HCT116 (cell line): ENCODE measurements around the gene SLC6A6. TPM values are rescaled to one million over a fixed set of nuclear protein-coding genes. Genes with fewer than 3 reads are reported as not detected.

ENCODE experiments used
- ATAC-seq: fragments of 200-7000 bp; cut with Tn5 transposase; 2 replicates; pipeline ENCODE4 v1.9.1; 2020; ENCODE audit warnings: mild to moderate bottlenecking, moderate library complexity
- BruUV-seq: library from RNA; stranded (reverse); fragments of 400-500 nt; replicated peaks from 2 replicates; lab custom pipeline; 2021; lab: Mats Ljungman, UMichigan
- CTCF ChIA-PET: fragments of 300-600 bp; sonication (Branson Sonifier 250); formaldehyde crosslinking; loops from one replicate; lab custom pipeline; 2021; ENCODE audit warnings: antibody characterized with exemption; lab: Charles Lee
- POLR2A ChIA-PET: fragments of 300-600, 350-600 bp; sonication (Branson Sonifier 250); formaldehyde crosslinking; loops from one replicate; lab custom pipeline; 2021; ENCODE audit warnings: antibody characterized with exemption; lab: Charles Lee
- RAD21 ChIA-PET, 2 experiments: fragments of 300-600 bp; sonication (Branson Sonifier 250); formaldehyde crosslinking; loops; one replicate each; lab custom pipeline; 2023; ENCODE audit warnings: low total read pairs in 2 of 2; ENCODE audit not compliant: uncharacterized antibody in 2 of 2, unreplicated experiment in 2 of 2, low non-redundant PET in 1 of 2; lab: Charles Lee
- DNase-seq: peaks from one replicate; pipeline ENCODE4 v3.0.0-alpha.2; 2010; ENCODE audit warnings: low read depth, low spot score
- H2AFZ ChIP-seq: fragments of 200-600 bp; shearing (Covaris generic), sonication (generic); 2 replicates; pipeline ENCODE4 v1.6.1; 2017; ENCODE audit warnings: low read depth, mixed run types, mixed read lengths, antibody characterized with exemption, low read length; ENCODE audit not compliant: poor library complexity, severe bottlenecking
- H3K27ac ChIP-seq: 2 replicates; pipeline ENCODE4 v1.5.1; 2012; ENCODE audit warnings: low read depth, low read length
- H3K27me3 ChIP-seq: fragments of 200-600 bp; sonication (generic); 2 replicates; pipeline ENCODE4 v1.6.1; 2016; ENCODE audit warnings: mixed run types, low read length, mixed read lengths; ENCODE audit not compliant: insufficient read depth
- H3K36me3 ChIP-seq, 2 experiments: fragments of 200-500 bp in 1 of 2; fragments of 200-600 bp in 1 of 2; sonication (Bioruptor generic) in 1 of 2; sonication (generic) in 1 of 2; 2 replicates each; pipeline versions ENCODE4 v1.5.1 to v1.6.1; 2014 to 2016; ENCODE audit warnings: low read length in 2 of 2, inconsistent platforms in 1 of 2, mixed read lengths in 1 of 2, mixed run types in 1 of 2; ENCODE audit not compliant: insufficient read depth in 2 of 2, control insufficient read depth in 1 of 2
- H3K4me1 ChIP-seq, 2 experiments: fragments of 200-600 bp in 1 of 2; sonication (generic) in 1 of 2; 2 replicates each; pipeline versions ENCODE4 v1.5.1 to v1.6.1; 2012 to 2017; ENCODE audit warnings: low read length in 2 of 2, inconsistent platforms in 1 of 2, mild to moderate bottlenecking in 1 of 2, mixed read lengths in 1 of 2, mixed run types in 1 of 2, moderate library complexity in 1 of 2; ENCODE audit not compliant: insufficient read depth in 2 of 2, control insufficient read depth in 1 of 2
- H3K4me2 ChIP-seq: fragments of 200-600 bp; sonication (generic); 2 replicates; pipeline ENCODE4 v1.6.1; 2017; ENCODE audit warnings: mixed run types, low read length, mixed read lengths
- H3K4me3 ChIP-seq, 2 experiments: fragments of 200-600 bp in 1 of 2; sonication (generic) in 1 of 2; replicated peaks in 1 of 2; 2 replicates each; pipeline ENCODE4 v1.5.1; 2011 to 2016; ENCODE audit warnings: low read length in 2 of 2, control low read depth in 1 of 2, low read depth in 1 of 2, mild to moderate bottlenecking in 1 of 2, mixed read lengths in 1 of 2, mixed run types in 1 of 2
- H3K79me2 ChIP-seq: fragments of 200-600 bp; sonication (generic); 2 replicates; pipeline ENCODE4 v1.6.1; 2017; ENCODE audit warnings: mild to moderate bottlenecking, mixed run types, low read length, moderate library complexity, mixed read lengths; ENCODE audit not compliant: insufficient read depth
- H3K9ac ChIP-seq: fragments of 200-600 bp; sonication (generic); 2 replicates; pipeline ENCODE4 v1.6.1; 2016; ENCODE audit warnings: low read length, mixed read lengths
- H3K9me2 ChIP-seq: fragments of 200-600 bp; sonication (generic), shearing (Covaris generic); 2 replicates; pipeline ENCODE4 v1.6.1; 2017; ENCODE audit warnings: mixed run types, mild to moderate bottlenecking, moderate library complexity; ENCODE audit not compliant: insufficient read depth
- H3K9me3 ChIP-seq, 2 experiments: fragments of 200-500 bp in 1 of 2; fragments of 200-600 bp in 1 of 2; sonication (Bioruptor generic) in 1 of 2; sonication (generic) in 1 of 2; 2 replicates each; pipeline ENCODE4 v1.6.1; 2014 to 2017; ENCODE audit warnings: low read length in 2 of 2, mixed read lengths in 2 of 2, inconsistent platforms in 1 of 2, low read depth in 1 of 2, mild to moderate bottlenecking in 1 of 2, mixed run types in 1 of 2, moderate library complexity in 1 of 2; ENCODE audit not compliant: control insufficient read depth in 1 of 2, insufficient read depth in 1 of 2
- H4K20me1 ChIP-seq: fragments of 200-600 bp; sonication (generic), shearing (Covaris generic); 2 replicates; pipeline ENCODE4 v1.6.1; 2017; ENCODE audit warnings: mixed run types, mild to moderate bottlenecking, moderate library complexity; ENCODE audit not compliant: insufficient read depth
- CBX3 ChIP-seq: IDR thresholded peaks from 2 replicates; pipeline ENCODE4 v1.6.1; 2012; ENCODE audit warnings: low read depth
- CEBPB ChIP-seq: IDR thresholded peaks from 2 replicates; pipeline ENCODE4 v1.6.1; 2012; ENCODE audit warnings: low read depth
- CTCF ChIP-seq, 3 experiments: fragments of 200-600 bp in 1 of 3; sonication (generic) in 1 of 3; IDR thresholded peaks in 2 of 3; conservative IDR thresholded peaks in 1 of 3; 2 replicates each; pipeline ENCODE4 v1.5.1; 2012 to 2017; ENCODE audit warnings: low read depth in 2 of 3, low read length in 2 of 3, antibody characterized with exemption in 1 of 3, borderline replicate concordance in 1 of 3, control low read depth in 1 of 3, mild to moderate bottlenecking in 1 of 3, mixed read lengths in 1 of 3, mixed run types in 1 of 3, moderate library complexity in 1 of 3; ENCODE audit not compliant: insufficient read depth in 1 of 3
- EGR1 ChIP-seq: IDR thresholded peaks from 2 replicates; pipeline ENCODE4 v1.6.1; 2012; ENCODE audit warnings: low read depth
- EZH2 ChIP-seq: fragments of 200-600 bp; sonication (generic); IDR thresholded peaks from 2 replicates; pipeline ENCODE4 v1.6.1; 2017; ENCODE audit warnings: antibody characterized with exemption, mixed run types
- EZH2phosphoT487 ChIP-seq: fragments of 200-600 bp; IDR thresholded peaks from 2 replicates; pipeline ENCODE4 v1.6.1; 2018; ENCODE audit warnings: antibody characterized with exemption, borderline replicate concordance
- JUND ChIP-seq: IDR thresholded peaks from 2 replicates; pipeline ENCODE4 v1.6.1; 2012
- POLR2A ChIP-seq: IDR thresholded peaks from 2 replicates; pipeline ENCODE4 v1.7.0; 2011; ENCODE audit warnings: borderline replicate concordance; ENCODE audit not compliant: insufficient read depth, insufficient read length; ENCODE audit errors: extremely low read depth
- POLR2AphosphoS5 ChIP-seq: IDR thresholded peaks from 2 replicates; pipeline ENCODE4 v1.6.1; 2011; ENCODE audit warnings: mild to moderate bottlenecking, low read depth, low read length, moderate library complexity
- RAD21 ChIP-seq: IDR thresholded peaks from 2 replicates; pipeline ENCODE4 v1.6.1; 2012; ENCODE audit warnings: low read depth, mild to moderate bottlenecking
- SP1 ChIP-seq: IDR thresholded peaks from 2 replicates; pipeline ENCODE4 v1.6.1; 2012; ENCODE audit warnings: low read depth
- TCF7L2 ChIP-seq: IDR thresholded peaks from 2 replicates; pipeline ENCODE4 v1.7.0; 2011; ENCODE audit warnings: borderline replicate concordance, inconsistent platforms; ENCODE audit not compliant: insufficient read depth, insufficient read length; ENCODE audit errors: extremely low read depth
- ZFX ChIP-seq: fragments of 450-650 bp; IDR thresholded peaks from 2 replicates; pipeline ENCODE4 v1.6.1; 2017
- ZNF274 ChIP-seq: fragments of 200-500 bp; sonication (Bioruptor generic); IDR thresholded peaks from 2 replicates; pipeline ENCODE4 v1.6.1; 2014; ENCODE audit warnings: mild to moderate bottlenecking, low read depth, low read length, inconsistent platforms
- intact Hi-C: fragments of 100-400 bp; cut with micrococcal nuclease; formaldehyde crosslinking; loops from 2 replicates; pipeline ENCODE4 v1.10.0; 2022
- total RNA-seq: library from RNA; stranded (reverse); gene quantifications from one replicate; pipeline ENCODE4 v1.2.1, GENCODE V29; 2021; ENCODE audit not compliant: unreplicated experiment
- TF ChIP-seq, protein P1 (sequence below): IDR thresholded peaks from 2 replicates; pipeline ENCODE4 v1.6.1; 2012
- TF ChIP-seq, protein P2 (sequence below): IDR thresholded peaks from 2 replicates; pipeline ENCODE4 v1.6.1; 2012

Gene SLC6A6
- total RNA-seq, 1 experiment from 2014 or later: 36.3 TPM

DNA sequence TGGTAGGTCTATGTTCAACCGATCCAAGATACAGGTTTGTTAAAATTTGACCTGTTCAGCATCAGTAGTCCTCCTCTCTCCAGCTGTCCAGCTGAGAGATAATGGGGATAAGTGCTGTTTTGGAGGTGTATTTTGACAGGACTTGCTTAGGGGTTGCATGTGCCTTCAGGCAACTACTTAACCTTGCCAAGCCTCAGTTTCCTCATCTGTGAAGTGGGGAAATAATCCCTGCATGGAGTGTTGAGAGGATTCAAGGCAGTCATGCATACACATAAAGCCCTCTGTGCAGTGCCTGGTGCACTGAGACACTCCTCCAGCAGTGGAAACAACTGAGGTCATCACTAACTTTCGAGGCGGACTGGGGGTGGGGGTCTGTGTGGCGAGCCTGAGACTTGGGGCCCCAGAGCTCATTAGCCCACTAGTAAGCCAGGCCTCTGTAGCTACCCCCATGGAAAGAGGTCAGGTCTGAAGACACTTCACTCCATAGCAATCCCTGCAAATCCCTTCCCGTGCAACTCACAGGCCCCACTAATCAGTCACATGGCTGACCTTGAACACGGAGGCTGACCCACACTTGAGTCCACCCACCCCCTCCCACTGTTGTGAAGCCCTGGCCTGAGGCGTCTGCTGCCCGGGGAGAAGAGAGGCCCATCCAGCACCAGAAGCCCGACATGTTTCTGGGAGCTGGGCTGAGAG is 25.9 kb upstream of the SLC6A6 start:
- Histone ChIP-seq H3K79me2 (no peaks in the 10 kb centered on the region), H3K27ac (no peak overlapping the region), H3K36me3 (no peaks in the 10 kb centered on the region), H3K4me2 (no peak overlapping the region), H4K20me1 (no peaks in the 10 kb centered on the region), H3K4me3 (no peak overlapping the region), H3K9me2 (no peaks in the 10 kb centered on the region), H3K4me1 (peaks cover 12 to 21% of the 10 kb centered on the region in 2 experiments), H3K9ac (no peak overlapping the region), H3K27me3 (no peaks in the 10 kb centered on the region), H2AFZ (no peak overlapping the region), H3K9me3 (no peaks in the 10 kb centered on the region)
- DNase-seq: no peak
- ChIA-PET RAD21 (no interaction called here), CTCF (no interaction called here), POLR2A (no interaction called here)
- intact Hi-C loops: no loop called here
- TF ChIP-seq CTCF (IDR thresholded peaks at IDR 0.05 in 2 of 3, conservative IDR thresholded peaks at IDR 0.05 in 1 of 3; ENCODE audit: borderline replicate concordance in 1 of 3, insufficient read depth in 1 of 3, low read depth in 2 of 3, low read length in 2 of 3) (no peak), EZH2 (no peak), POLR2AphosphoS5 (no peak), EZH2phosphoT487 (no peak), EGR1 (no peak), TCF7L2 (no peak), SP1 (no peak), CEBPB (no peak), RAD21 (no peak), CBX3 (no peak), POLR2A (no peak), ZNF274 (no peak), JUND (no peak), ZFX (no peak)
- TF ChIP-seq, protein P1, sequence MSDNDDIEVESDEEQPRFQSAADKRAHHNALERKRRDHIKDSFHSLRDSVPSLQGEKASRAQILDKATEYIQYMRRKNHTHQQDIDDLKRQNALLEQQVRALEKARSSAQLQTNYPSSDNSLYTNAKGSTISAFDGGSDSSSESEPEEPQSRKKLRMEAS: no peak
- TF ChIP-seq, protein P2, sequence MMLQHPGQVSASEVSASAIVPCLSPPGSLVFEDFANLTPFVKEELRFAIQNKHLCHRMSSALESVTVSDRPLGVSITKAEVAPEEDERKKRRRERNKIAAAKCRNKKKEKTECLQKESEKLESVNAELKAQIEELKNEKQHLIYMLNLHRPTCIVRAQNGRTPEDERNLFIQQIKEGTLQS: no peak
- ATAC-seq: no peak
- no TSS peak for BruUV-seq
